ENCODE data around the gene LPCAT4.

Gene LPCAT4

GRCh38 chr15:34341381-34342212 lies 25.4 kb downstream of the LPCAT4 start:
- no peak for DNase-seq (ENCODE audit: low spot score)
- peak overlapping the region; percentile 88; the same call in 1 of the 2 replicates for H3K27ac ChIP-seq
- no peak for TF ChIP-seq CTCF (conservative IDR thresholded peaks at IDR 0.05; ENCODE audit: low read depth)
- CTCF ChIA-PET, result interaction anchor here (0.6 kb wide), 1 partner anchor 241 kb away, joined by 3 read pairs; no protein-coding TSS in a partner anchor
- POLR2A ChIA-PET (ENCODE audit: low non-redundant PET), result interaction anchor here (1.0 kb wide), 1 partner anchor 110 kb away, joined by 4 read pairs; no protein-coding TSS in a partner anchor

GRCh38 chr15:34339946-34340345 lies 27.1 kb downstream of the LPCAT4 start:
- POLR2A ChIA-PET (ENCODE audit: low non-redundant PET), result no interaction called here
- DNase-seq (ENCODE audit: low spot score), result no peak
- CTCF ChIA-PET, result no interaction called here
- H3K27ac ChIP-seq, result peak overlapping the region; percentile 26; the same call in 1 of the 2 replicates
- TF ChIP-seq CTCF (conservative IDR thresholded peaks at IDR 0.05; ENCODE audit: low read depth), result no peak

GRCh38 chr15:34338347-34338746 lies 28.6 kb downstream of the LPCAT4 start:
- CTCF ChIA-PET, result no interaction called here
- TF ChIP-seq CTCF (conservative IDR thresholded peaks at IDR 0.05; ENCODE audit: low read depth), result no peak
- DNase-seq (ENCODE audit: low spot score), result no peak
- peak overlapping the region; percentile 80 for H3K27ac ChIP-seq
- POLR2A ChIA-PET (ENCODE audit: low non-redundant PET), result interaction anchor here (0.6 to 1.3 kb wide), 2 partner anchors 12 to 28 kb away, joined by 4 read pairs; no protein-coding TSS in a partner anchor

- CTCF ChIA-PET, result interaction anchor here (0.7 kb wide), 1 partner anchor 29 kb away, joined by 3 read pairs; the partner anchor contains the start of gene LPCAT4
- TF ChIP-seq CTCF (conservative IDR thresholded peaks at IDR 0.05; ENCODE audit: low read depth), result no peak
- peak within 1 kb of the TSS; percentile 80 for H3K27ac ChIP-seq
- POLR2A ChIA-PET (ENCODE audit: low non-redundant PET), result interaction anchor here (0.8 to 1.3 kb wide), 2 partner anchors 28 to 223 kb away, joined by 3 to 4 read pairs; no protein-coding TSS in a partner anchor
- peak; percentile 93 for DNase-seq (ENCODE audit: low spot score)
Measured at GRCh38 chr15:34337557-34338306, 29.3 kb downstream of the LPCAT4 start, which contains the start of gene SLC12A6. Gene SLC12A6, minus strand, starts transcription at chr15:34337781. Its CDS starts 1,101 bp downstream, at chr15:34336680.

GRCh38 chr15:34336991-34337556 lies 29.9 kb downstream of the LPCAT4 start:
- no peak for TF ChIP-seq CTCF (conservative IDR thresholded peaks at IDR 0.05; ENCODE audit: low read depth)
- ChIA-PET POLR2A (ENCODE audit: low non-redundant PET) (interaction anchor here (0.8 kb wide), 1 partner anchor 223 kb away, joined by 3 read pairs; no protein-coding TSS in a partner anchor), CTCF (interaction anchor here (0.7 kb wide), 1 partner anchor 30 kb away, joined by 3 read pairs; the partner anchor contains the start of gene LPCAT4)
- H3K27ac ChIP-seq, result peak overlapping the region; percentile 80
- no peak for DNase-seq (ENCODE audit: low spot score)
